ENCODE measurements around the gene CSF3R. TPM values are rescaled to one million over a fixed set of nuclear protein-coding genes. Genes with fewer than 3 reads are reported as not detected.
"Not testable (repeated sequence)": the region's sequence is repeated elsewhere in the genome, so short reads cannot be mapped to it uniquely, and the experiment has no call there.

The CSF3R gene
- total RNA-seq, 2 donors from 2014 or later, result 0.90 TPM; not detected in 1

DNA sequence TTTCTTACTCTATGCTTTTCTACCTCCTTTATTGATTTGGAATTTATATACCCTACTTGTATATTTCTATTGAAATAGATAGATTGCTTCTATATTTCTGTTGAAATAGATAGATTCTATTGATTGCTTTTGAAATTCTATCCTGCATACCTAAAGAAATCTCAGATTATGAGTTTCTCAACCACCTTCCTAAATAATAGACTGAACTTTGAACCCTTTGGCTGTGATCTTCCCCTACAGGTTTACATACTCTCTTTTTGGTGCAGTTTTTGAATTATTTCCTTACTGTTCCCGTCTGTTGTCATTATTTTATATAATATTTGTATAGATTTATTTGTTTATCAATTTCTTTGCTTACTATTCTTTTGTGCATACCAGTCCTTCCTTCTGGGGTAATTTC is 20.4 kb upstream of the CSF3R start:
- Mint-ChIP-seq H3K27ac (no peak overlapping the region), H3K4me3 (no peak overlapping the region), H3K36me3 (ENCODE audit: low read depth) (no peaks in the 10 kb centered on the region), H3K9me3 (no peaks in the 10 kb centered on the region), H3K27me3 (peaks cover 29% of the 10 kb centered on the region), H3K4me1 (no peaks in the 10 kb centered on the region)
- ATAC-seq (replicated peaks), result no peak

DNA sequence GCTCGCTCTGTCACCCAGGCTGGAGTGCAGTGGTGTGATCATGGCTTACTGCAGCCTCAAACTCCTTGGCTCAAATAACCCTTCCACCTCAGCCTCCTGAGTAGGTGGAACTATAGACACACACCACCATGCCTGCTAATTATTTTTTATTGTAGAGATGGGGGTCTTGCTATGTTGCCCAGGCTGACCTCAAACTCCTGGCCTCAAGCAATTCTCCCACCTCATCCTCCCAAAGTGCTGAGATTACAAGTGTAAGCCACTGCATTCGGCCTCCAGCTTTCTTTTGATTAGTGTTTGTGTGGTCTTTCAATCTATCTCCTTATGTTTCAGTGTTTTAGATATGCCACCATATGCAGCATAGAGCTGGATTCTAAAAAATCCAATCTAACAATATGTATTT is 19.9 kb upstream of the CSF3R start:
- H3K27me3 Mint-ChIP-seq, result peaks cover 26% of the 10 kb centered on the region
- no peaks in the 10 kb centered on the region for H3K4me1 Mint-ChIP-seq
- no peaks in the 10 kb centered on the region for H3K9me3 Mint-ChIP-seq
- no peak overlapping the region for H3K4me3 Mint-ChIP-seq
- no peak for ATAC-seq (replicated peaks)
- no peaks in the 10 kb centered on the region for H3K36me3 Mint-ChIP-seq (ENCODE audit: low read depth)
- no peak overlapping the region for H3K27ac Mint-ChIP-seq

GRCh38 chr1:36501911-36502310 is 19.2 kb upstream of the CSF3R start:
- H3K27ac Mint-ChIP-seq; H3K9me3 Mint-ChIP-seq; H3K4me1 Mint-ChIP-seq; H3K4me3 Mint-ChIP-seq; ATAC-seq (replicated peaks); H3K36me3 Mint-ChIP-seq (ENCODE audit: low read depth): not testable (repeated sequence)
- peaks cover 21% of the 10 kb centered on the region for H3K27me3 Mint-ChIP-seq

- no peak for ATAC-seq (replicated peaks)
- no peaks in the 10 kb centered on the region for H3K9me3 Mint-ChIP-seq
- peaks cover 8% of the 10 kb centered on the region for H3K27me3 Mint-ChIP-seq
- no peaks in the 10 kb centered on the region for H3K4me1 Mint-ChIP-seq
- no peaks in the 10 kb centered on the region for H3K36me3 Mint-ChIP-seq (ENCODE audit: low read depth)
- H3K27ac Mint-ChIP-seq, result no peak overlapping the region
- H3K4me3 Mint-ChIP-seq, result no peak overlapping the region
Observed at GRCh38 chr1:36497207-36497606, 14.5 kb upstream of the CSF3R start.

- H3K27ac Mint-ChIP-seq, result no peak overlapping the region
- H3K4me1 Mint-ChIP-seq, result no peaks in the 10 kb centered on the region
- no peak for ATAC-seq (replicated peaks)
- H3K36me3 Mint-ChIP-seq (ENCODE audit: low read depth), result no peaks in the 10 kb centered on the region
- H3K9me3 Mint-ChIP-seq, result no peaks in the 10 kb centered on the region
- H3K4me3 Mint-ChIP-seq, result no peak overlapping the region
- peaks cover 8% of the 10 kb centered on the region for H3K27me3 Mint-ChIP-seq
Observed at GRCh38 chr1:36494971-36495370, 12.3 kb upstream of the CSF3R start.

DNA sequence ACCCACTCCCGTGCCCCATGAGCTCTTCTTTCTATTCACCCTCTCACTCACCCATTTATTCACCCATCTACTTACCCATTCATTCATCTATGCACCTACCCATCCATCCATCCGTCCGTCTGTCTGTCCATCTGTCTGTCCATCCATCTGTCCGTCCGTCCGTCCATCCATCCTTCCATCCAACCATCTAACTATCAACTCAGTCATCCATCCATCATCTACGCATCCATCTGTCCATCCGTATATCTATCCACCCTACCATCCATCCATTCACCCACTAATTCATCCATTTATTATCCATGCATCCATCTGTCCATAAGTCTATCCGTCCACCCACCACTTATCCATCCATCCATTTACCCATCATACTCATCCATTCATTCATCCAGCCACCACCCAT is 10.8 kb upstream of the CSF3R start:
- ATAC-seq (replicated peaks), result no peak
- no peaks in the 10 kb centered on the region for H3K36me3 Mint-ChIP-seq (ENCODE audit: low read depth)

GRCh38 chr1:36492491-36492890 is 9.8 kb upstream of the CSF3R start:
- no peak for ATAC-seq (replicated peaks)
- no peak overlapping the region for H3K27ac Mint-ChIP-seq
- H3K4me3 Mint-ChIP-seq, result no peak overlapping the region
- no peaks in the 10 kb centered on the region for H3K36me3 Mint-ChIP-seq (ENCODE audit: low read depth)
- H3K9me3 Mint-ChIP-seq, result no peaks in the 10 kb centered on the region
- H3K4me1 Mint-ChIP-seq, result no peaks in the 10 kb centered on the region
- H3K27me3 Mint-ChIP-seq, result peaks cover 9% of the 10 kb centered on the region

More for the DNA sequence above, 10.8 kb upstream of the CSF3R start:
- H3K4me1 Mint-ChIP-seq, result no peaks in the 10 kb centered on the region
- no peak overlapping the region for H3K4me3 Mint-ChIP-seq
- no peak overlapping the region for H3K27ac Mint-ChIP-seq
- peaks cover 8% of the 10 kb centered on the region for H3K27me3 Mint-ChIP-seq
- H3K9me3 Mint-ChIP-seq, result no peaks in the 10 kb centered on the region

DNA sequence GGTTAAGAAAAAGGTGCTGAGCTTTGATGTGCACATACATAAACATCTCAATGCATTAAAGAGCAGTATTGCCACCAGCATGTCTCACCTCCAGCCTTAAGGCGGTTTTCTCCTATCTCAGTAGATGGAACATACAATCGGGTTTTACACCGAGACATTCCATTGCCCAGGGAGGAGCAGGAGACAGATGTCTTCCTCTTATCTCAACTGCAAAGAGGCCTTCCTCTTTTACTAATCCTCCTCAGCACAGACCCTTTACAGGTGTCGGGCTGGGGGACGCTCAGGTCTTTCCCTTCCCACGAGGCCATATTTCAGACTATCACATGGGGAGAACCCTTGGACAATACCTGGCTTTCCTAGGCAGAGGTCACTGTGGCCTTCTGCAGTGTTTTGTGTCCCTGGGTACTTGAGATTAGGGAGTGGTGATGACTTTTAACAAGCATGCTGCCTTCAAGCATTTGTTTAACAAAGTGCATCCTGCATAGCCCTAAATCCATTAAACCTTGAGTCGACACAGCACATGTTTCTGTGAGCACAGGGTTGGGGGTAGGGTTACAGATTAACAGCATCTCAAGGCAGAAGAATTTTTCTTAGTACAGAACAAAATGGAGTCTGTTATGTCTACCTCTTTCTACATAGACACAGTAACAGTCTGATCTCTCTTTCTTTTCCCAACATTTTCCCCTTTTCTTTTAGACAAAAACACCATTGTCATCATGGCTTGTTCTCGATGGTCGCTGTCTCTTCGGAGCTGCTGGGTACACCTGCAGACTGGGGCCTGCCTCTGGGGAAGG is 6.7 kb upstream of the CSF3R start:
- not testable (repeated sequence) for H3K9me3 Mint-ChIP-seq

DNA sequence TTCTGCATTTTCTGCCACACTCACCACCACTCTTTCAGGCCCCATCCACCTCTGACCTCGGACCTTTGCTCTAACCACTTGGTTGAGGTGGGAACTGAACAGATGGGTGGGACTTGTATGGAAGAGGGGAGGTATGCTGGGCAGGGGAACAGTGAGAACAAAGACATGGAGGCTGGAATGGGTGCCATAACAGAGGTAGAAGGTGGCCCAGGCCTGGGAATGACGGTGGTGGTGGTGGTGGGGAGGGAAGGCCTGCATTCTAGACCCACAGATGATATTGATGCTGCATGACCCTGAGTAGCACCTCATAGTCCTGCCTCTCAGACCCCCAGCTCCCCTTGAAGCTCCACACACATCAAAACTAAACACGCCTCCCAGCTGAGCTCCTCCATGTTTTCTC is 5.2 kb upstream of the CSF3R start:
- ATAC-seq (replicated peaks), result no peak
- no peaks in the 10 kb centered on the region for H3K9me3 Mint-ChIP-seq
- H3K36me3 Mint-ChIP-seq (ENCODE audit: low read depth), result no peaks in the 10 kb centered on the region
- peaks cover 4% of the 10 kb centered on the region for H3K27me3 Mint-ChIP-seq
- H3K27ac Mint-ChIP-seq, result no peak overlapping the region
- H3K4me1 Mint-ChIP-seq, result no peaks in the 10 kb centered on the region
- H3K4me3 Mint-ChIP-seq, result no peak overlapping the region

More for the DNA sequence above, 6.7 kb upstream of the CSF3R start:
- H3K4me3 Mint-ChIP-seq; H3K27me3 Mint-ChIP-seq; ATAC-seq (replicated peaks); H3K27ac Mint-ChIP-seq; H3K36me3 Mint-ChIP-seq (ENCODE audit: low read depth); H3K4me1 Mint-ChIP-seq: not testable (repeated sequence)

DNA sequence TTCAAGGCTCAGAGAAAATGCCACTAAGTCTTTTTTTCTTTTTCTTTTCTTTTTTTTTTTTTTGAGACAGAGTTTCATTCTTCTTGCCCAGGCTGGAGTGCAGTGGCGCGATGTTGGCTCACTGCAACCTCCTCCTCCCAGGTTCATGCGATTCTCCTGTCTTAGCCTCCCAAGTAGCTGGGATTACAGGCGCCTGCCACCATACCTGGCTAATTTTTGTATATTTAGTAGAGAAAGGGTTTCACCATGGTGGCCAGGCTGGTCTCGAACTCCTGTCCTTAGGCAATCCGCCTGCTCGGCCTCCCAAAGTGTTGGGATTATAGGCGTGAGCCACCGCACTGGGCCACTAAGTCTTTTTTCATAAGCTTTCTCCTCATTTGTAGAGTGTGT is 4.6 kb upstream of the CSF3R start:
- not testable (repeated sequence) for ATAC-seq (replicated peaks); H3K4me1 Mint-ChIP-seq; H3K4me3 Mint-ChIP-seq; H3K27ac Mint-ChIP-seq; H3K27me3 Mint-ChIP-seq; H3K36me3 Mint-ChIP-seq (ENCODE audit: low read depth); H3K9me3 Mint-ChIP-seq

- H3K27me3 Mint-ChIP-seq, result peaks cover 9% of the 10 kb centered on the region
- H3K36me3 Mint-ChIP-seq (ENCODE audit: low read depth), result no peaks in the 10 kb centered on the region
- H3K4me3 Mint-ChIP-seq, result no peak overlapping the region
- no peaks in the 10 kb centered on the region for H3K9me3 Mint-ChIP-seq
- no peaks in the 10 kb centered on the region for H3K4me1 Mint-ChIP-seq
- no peak overlapping the region for H3K27ac Mint-ChIP-seq
- no peak for ATAC-seq (replicated peaks)
Observed at GRCh38 chr1:36486439-36487335, 4.0 kb upstream of the CSF3R start.

GRCh38 chr1:36486093-36486438 is 3.4 kb upstream of the CSF3R start:
- Mint-ChIP-seq H3K4me1 (no peaks in the 10 kb centered on the region), H3K9me3 (no peaks in the 10 kb centered on the region), H3K27me3 (peaks cover 10% of the 10 kb centered on the region), H3K36me3 (ENCODE audit: low read depth) (no peaks in the 10 kb centered on the region), H3K27ac (no peak overlapping the region), H3K4me3 (no peak overlapping the region)
- no peak for ATAC-seq (replicated peaks)

DNA sequence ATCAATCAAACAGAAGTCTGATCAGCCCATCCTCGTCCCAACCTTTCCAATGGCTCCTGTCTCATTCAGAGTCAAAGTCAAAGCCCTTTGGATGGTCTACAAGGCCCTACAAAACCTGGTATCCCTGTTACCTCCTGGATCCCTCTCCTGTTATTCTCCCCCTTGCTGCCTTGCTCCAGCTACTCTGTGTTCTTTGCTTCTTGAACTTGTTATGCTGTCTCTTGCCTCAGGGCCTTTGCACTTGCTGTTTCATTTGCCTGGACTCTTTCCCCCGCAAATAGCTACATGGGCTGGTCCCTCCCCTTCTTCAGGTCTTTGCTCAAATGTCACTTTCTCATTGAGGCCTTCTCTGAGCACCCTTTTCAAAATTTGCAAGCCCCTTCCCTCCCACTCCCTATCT is 1.4 kb upstream of the CSF3R start:
- ATAC-seq (replicated peaks), result no peak
- no peaks in the 10 kb centered on the region for H3K36me3 Mint-ChIP-seq (ENCODE audit: low read depth)
- no peak overlapping the region for H3K4me3 Mint-ChIP-seq
- H3K27me3 Mint-ChIP-seq, result peaks cover 10% of the 10 kb centered on the region
- no peak overlapping the region for H3K27ac Mint-ChIP-seq
- no peaks in the 10 kb centered on the region for H3K4me1 Mint-ChIP-seq
- no peaks in the 10 kb centered on the region for H3K9me3 Mint-ChIP-seq

GRCh38 chr1:36481771-36482723 is 666 bp downstream of the CSF3R start:
- Mint-ChIP-seq H3K36me3 (ENCODE audit: low read depth) (no peaks in the 10 kb centered on the region), H3K4me1 (no peaks in the 10 kb centered on the region), H3K27me3 (peaks cover 6% of the 10 kb centered on the region), H3K4me3 (no peak overlapping the region), H3K9me3 (no peaks in the 10 kb centered on the region), H3K27ac (peak overlapping the region; percentile 4)
- no peak for ATAC-seq (replicated peaks)

Data from activated T-helper 17 cell treated with anti-CD3 and anti-CD28 coated beads, Interleukin-2, amount 50 U/mL, for 72 hours (primary cell).